ENCODE results near the gene CMTM7.

DNA sequence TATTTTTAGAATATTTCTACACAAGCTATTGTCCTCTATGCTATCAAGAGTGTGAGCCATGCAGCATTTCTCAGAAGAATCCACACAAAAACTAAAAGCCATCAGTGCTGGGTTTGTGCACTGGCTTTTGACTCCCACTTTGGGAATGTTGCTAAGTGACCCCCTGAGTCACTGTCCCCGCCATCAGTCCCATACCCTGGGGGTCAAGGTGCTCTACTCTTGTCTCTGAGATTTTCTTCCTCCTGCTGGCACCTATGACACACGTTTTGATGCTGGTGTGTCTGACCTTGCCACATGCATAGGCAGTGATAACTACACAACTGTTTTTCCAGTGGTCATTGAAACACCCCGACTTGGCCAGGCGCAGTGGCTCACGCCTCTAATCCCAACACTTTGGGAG lies 19.8 kb downstream of the CMTM7 start:
- no peak for TF ChIP-seq POLR2AphosphoS5 (IDR thresholded peaks at IDR 0.05; ENCODE audit: low read depth, low read length)
- TF ChIP-seq, protein P1, sequence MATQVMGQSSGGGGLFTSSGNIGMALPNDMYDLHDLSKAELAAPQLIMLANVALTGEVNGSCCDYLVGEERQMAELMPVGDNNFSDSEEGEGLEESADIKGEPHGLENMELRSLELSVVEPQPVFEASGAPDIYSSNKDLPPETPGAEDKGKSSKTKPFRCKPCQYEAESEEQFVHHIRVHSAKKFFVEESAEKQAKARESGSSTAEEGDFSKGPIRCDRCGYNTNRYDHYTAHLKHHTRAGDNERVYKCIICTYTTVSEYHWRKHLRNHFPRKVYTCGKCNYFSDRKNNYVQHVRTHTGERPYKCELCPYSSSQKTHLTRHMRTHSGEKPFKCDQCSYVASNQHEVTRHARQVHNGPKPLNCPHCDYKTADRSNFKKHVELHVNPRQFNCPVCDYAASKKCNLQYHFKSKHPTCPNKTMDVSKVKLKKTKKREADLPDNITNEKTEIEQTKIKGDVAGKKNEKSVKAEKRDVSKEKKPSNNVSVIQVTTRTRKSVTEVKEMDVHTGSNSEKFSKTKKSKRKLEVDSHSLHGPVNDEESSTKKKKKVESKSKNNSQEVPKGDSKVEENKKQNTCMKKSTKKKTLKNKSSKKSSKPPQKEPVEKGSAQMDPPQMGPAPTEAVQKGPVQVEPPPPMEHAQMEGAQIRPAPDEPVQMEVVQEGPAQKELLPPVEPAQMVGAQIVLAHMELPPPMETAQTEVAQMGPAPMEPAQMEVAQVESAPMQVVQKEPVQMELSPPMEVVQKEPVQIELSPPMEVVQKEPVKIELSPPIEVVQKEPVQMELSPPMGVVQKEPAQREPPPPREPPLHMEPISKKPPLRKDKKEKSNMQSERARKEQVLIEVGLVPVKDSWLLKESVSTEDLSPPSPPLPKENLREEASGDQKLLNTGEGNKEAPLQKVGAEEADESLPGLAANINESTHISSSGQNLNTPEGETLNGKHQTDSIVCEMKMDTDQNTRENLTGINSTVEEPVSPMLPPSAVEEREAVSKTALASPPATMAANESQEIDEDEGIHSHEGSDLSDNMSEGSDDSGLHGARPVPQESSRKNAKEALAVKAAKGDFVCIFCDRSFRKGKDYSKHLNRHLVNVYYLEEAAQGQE (IDR thresholded peaks at IDR 0.05; ENCODE audit: insufficient read depth in 1 of 2, low read depth in 2 of 2, low read length in 2 of 2), result no peak
- TF ChIP-seq TAF1 (IDR thresholded peaks at IDR 0.05; ENCODE audit: borderline replicate concordance, insufficient read depth, low read length), result no peak
- no peak for TF ChIP-seq SIN3A (IDR thresholded peaks at IDR 0.05; ENCODE audit: borderline replicate concordance, insufficient read depth, low read length)
